IPS-15b (cell line): ENCODE measurements around the gene NDOR1.
"Not testable (repeated sequence)": the region's sequence is repeated elsewhere in the genome, so short reads cannot be mapped to it uniquely, and the experiment has no call there.

ENCODE experiments used
- H3K27me3 ChIP-seq: one replicate; pipeline ENCODE4 v1.6.1; 2013; ENCODE audit warnings: low read length; ENCODE audit not compliant: control insufficient read depth, insufficient read depth
- H3K36me3 ChIP-seq: one replicate; pipeline ENCODE4 v1.6.1; 2013; ENCODE audit warnings: low read length; ENCODE audit not compliant: control insufficient read depth, insufficient read depth
- H3K4me1 ChIP-seq: one replicate; pipeline ENCODE4 v1.6.1; 2013; ENCODE audit warnings: mild to moderate bottlenecking, low read length; ENCODE audit not compliant: control insufficient read depth, insufficient read depth
- H3K4me3 ChIP-seq: one replicate; pipeline ENCODE4 v1.5.1; 2013; ENCODE audit warnings: low read depth, low read length
- H3K9ac ChIP-seq: one replicate; pipeline ENCODE4 v1.6.1; 2013; ENCODE audit warnings: low read depth, mild to moderate bottlenecking, low read length
- H3K9me3 ChIP-seq: one replicate; pipeline ENCODE4 v1.6.1; 2013; ENCODE audit warnings: mild to moderate bottlenecking, low read length; ENCODE audit not compliant: control insufficient read depth, insufficient read depth

The NDOR1 gene

DNA sequence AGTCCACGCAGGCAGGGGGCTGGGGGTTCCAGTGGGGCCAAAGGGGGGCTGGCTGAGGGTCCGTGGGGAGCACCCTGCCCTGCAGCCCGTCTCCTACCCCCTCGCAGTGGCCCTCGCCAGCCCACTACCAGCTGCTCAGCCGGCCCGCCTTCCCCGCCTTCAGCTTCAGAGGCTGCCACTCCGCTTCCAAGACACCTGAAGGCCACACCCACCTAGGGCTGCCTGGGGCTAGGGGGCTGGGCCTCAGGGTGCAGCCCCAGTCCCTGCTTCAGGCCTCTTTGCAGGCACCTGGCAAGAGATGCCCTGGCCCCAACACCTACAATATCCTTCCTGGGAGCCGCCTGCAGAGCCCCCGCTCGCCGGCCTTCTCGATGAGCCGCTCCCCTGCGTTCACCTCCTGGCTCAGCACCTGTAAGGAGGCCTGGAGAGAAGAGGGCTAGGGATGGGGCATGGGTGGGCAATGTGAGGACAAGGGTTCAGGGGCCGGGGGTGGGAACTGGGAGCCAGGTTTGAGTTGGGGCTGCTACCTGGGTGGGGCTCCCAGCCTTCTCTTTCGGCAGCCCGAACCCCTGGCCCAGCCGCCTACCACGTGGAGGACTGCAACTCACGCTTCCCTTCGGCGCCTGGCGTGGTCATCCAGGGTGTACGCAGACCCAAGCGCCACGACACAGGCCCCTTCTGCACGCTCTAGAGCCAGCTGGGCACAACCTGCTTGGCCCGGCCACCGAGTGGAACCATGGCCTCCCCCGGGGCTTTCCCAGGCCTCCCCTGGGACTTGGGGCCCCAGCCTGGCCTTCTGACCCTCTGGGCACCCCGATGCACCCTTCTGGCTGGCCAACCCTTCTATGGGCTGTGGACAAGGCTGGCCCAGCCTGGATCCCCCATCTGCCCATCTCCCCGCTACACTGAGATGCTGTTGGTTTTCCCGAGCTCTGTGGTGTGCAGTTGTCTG, 47.3 kb downstream of the NDOR1 start:
- no peak overlapping the region for H3K4me3 ChIP-seq
- peaks cover 8% of the 10 kb centered on the region for H3K36me3 ChIP-seq
- H3K27me3 ChIP-seq, result no peaks in the 10 kb centered on the region
- no peaks in the 10 kb centered on the region for H3K9me3 ChIP-seq
- peaks cover 4% of the 10 kb centered on the region for H3K4me1 ChIP-seq
- H3K9ac ChIP-seq, result no peak overlapping the region

DNA sequence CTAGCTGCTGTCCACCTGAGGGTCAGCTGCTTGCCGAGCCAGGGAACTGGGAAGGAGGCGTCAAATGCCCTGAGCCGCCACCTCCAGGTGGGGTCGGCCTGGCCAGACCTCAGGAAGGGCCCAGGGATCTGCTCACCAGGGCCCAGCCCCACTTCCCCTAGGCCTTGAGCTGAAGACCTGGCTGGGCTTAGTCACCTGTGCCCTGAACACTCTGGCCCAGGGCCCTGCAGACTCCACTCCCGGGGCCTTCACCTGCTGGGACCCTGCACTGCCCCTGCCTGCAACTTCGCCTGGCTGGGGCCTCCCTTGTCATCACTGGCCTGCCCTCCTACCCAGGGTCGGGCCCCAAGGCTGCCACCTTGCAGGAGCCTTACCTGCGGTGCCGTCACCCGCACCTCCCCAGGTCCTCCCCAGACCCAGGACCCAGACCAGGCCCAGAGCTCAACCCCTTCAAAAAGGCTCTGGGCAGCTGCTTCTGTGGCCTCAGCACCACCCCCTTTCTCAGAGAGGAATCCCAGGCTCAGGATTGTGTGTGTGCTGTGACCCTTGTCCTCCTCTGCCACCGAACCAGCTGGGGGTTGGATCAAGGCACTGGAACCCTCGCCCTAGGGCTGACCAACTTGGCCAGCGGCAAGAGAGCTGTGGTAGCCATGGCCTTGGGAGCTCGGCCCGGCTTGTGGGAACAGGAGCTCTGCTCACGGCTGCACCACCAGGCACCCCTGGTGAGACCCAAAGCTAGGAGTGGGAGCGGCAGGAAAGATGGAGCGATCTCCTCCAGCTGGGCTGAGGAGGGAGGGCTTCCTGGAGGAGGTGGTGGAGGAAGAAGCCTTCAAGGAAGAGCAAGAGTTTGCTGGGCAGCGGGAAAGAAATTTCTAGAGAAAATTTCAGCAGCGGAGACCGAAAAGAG, 48.5 kb downstream of the NDOR1 start:
- H3K4me1 ChIP-seq, result peaks cover 4% of the 10 kb centered on the region
- H3K36me3 ChIP-seq, result peaks cover 11% of the 10 kb centered on the region
- no peaks in the 10 kb centered on the region for H3K9me3 ChIP-seq
- no peaks in the 10 kb centered on the region for H3K27me3 ChIP-seq
- H3K9ac ChIP-seq, result peak overlapping the region; percentile 81
- peak overlapping the region; percentile 86 for H3K4me3 ChIP-seq

- H3K9ac ChIP-seq, result peak within 1 kb of the TSS; percentile 81
- H3K9me3 ChIP-seq, result no peaks in the 10 kb centered on the region
- no peaks in the 10 kb centered on the region for H3K27me3 ChIP-seq
- peaks cover 15% of the 10 kb centered on the region for H3K36me3 ChIP-seq
- H3K4me3 ChIP-seq, result peak within 1 kb of the TSS; percentile 86
- peaks cover 4% of the 10 kb centered on the region for H3K4me1 ChIP-seq
Observed at GRCh38 chr9:137254624-137255447, 49.3 kb downstream of the NDOR1 start, which contains the start of gene NELFB. TSS of gene NELFB (plus strand) at chr9:137255327.

DNA sequence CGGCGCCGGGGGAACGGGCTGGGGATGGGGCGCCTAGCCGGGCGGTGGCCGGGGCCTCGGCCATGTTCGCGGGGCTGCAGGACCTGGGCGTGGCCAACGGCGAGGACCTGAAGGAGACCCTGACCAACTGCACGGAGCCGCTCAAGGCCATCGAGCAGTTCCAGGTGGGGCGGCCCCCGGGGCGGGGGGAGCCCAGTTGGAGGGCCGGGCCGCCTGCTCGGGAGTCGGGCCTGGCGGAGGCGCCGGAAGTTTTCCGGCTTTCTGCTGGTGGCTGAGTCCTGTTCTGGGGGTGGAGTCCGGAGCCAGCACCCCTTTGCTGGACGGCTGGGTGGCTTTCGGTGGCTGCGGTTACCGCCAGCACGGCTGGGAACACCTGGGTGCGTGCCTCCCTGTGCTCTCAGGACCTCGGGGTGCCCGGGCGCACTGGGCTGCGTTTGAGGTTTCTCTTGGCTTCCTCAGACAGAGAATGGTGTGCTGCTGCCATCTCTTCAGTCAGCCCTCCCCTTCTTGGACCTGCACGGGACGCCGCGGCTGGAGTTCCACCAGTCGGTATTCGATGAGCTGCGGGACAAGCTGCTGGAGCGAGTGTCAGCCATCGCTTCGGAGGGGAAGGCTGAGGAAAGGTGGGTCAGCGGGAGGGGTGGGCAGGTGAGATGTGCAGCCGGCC, 50.1 kb downstream of the NDOR1 start:
- H3K9ac ChIP-seq, result peak overlapping the region; percentile 79
- peaks cover 4% of the 10 kb centered on the region for H3K4me1 ChIP-seq
- H3K9me3 ChIP-seq, result no peaks in the 10 kb centered on the region
- no peaks in the 10 kb centered on the region for H3K27me3 ChIP-seq
- peak overlapping the region; percentile 80 for H3K4me3 ChIP-seq
- H3K36me3 ChIP-seq, result peaks cover 15% of the 10 kb centered on the region

- peaks cover 15% of the 10 kb centered on the region for H3K36me3 ChIP-seq
- no peaks in the 10 kb centered on the region for H3K9me3 ChIP-seq
- peaks cover 4% of the 10 kb centered on the region for H3K4me1 ChIP-seq
- no peak overlapping the region for H3K9ac ChIP-seq
- no peaks in the 10 kb centered on the region for H3K27me3 ChIP-seq
- peak overlapping the region; percentile 80 for H3K4me3 ChIP-seq
Observed at GRCh38 chr9:137256362-137256761, 50.9 kb downstream of the NDOR1 start.

DNA sequence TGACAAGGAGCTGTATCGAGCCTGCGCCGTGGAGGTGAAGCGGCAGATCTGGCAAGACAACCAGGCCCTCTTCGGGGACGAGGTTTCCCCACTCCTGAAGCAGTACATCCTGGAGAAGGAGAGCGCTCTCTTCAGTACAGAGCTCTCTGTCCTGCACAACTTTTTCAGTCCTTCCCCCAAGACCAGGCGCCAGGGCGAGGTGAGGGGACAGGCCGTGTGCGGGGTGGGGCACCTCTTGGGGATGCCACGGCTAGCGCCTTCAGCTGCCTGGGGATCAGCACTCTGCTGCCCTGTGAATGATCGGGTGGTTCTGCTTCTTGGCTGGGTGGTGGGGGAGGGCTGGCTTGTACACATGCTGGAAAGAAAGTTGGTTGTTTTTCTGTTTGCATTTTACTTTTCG, 51.4 kb downstream of the NDOR1 start:
- no peak overlapping the region for H3K9ac ChIP-seq
- peaks cover 4% of the 10 kb centered on the region for H3K4me1 ChIP-seq
- H3K9me3 ChIP-seq, result no peaks in the 10 kb centered on the region
- no peaks in the 10 kb centered on the region for H3K27me3 ChIP-seq
- H3K4me3 ChIP-seq, result no peak overlapping the region
- peaks cover 15% of the 10 kb centered on the region for H3K36me3 ChIP-seq

DNA sequence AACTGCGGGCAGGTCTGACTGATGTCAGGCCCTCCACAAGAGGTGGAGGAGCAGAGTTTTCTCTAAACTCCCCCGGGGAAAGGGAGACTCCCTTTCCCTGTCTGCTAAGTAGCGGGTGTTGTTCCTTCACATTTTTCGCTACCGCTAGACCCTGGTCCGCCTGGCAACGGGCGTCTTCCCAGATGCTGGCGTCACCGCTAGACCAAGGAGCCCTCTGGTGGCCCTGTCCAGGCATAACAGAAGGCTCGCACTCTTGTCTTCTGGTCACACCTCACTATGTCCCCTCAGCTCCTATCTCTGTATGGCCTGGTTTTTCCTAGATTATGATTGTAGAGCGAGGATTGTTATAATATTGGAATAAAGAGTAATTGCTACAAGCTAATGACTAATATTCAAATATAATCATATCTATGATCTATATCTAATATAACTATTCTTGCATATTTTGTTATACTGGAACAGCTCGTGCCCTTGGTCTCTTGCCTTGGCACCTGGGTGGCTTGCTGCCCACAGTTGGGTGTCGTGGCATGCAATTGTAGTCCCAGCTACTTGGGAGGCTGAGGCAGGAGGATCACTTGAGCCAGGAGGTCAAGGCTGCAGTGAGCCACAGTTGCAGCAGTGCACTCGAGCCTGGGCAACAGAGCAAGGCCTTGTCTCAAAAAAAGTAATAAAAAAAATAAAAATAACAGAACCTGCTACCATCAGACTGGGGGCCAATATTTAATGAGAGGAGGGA, 56.8 kb downstream of the NDOR1 start:
- H3K9me3 ChIP-seq, H3K9ac ChIP-seq, H3K4me1 ChIP-seq, H3K4me3 ChIP-seq, H3K27me3 ChIP-seq: not testable (repeated sequence)
- peaks cover 47% of the 10 kb centered on the region for H3K36me3 ChIP-seq

GRCh38 chr9:137262909-137263285, 57.4 kb downstream of the NDOR1 start:
- no peaks in the 10 kb centered on the region for H3K9me3 ChIP-seq
- no peak overlapping the region for H3K4me3 ChIP-seq
- peaks cover 47% of the 10 kb centered on the region for H3K36me3 ChIP-seq
- H3K4me1 ChIP-seq, result no peaks in the 10 kb centered on the region
- no peaks in the 10 kb centered on the region for H3K27me3 ChIP-seq
- no peak overlapping the region for H3K9ac ChIP-seq

- H3K4me1 ChIP-seq, result no peaks in the 10 kb centered on the region
- H3K9me3 ChIP-seq, result no peaks in the 10 kb centered on the region
- H3K36me3 ChIP-seq, result peaks cover 49% of the 10 kb centered on the region
- no peaks in the 10 kb centered on the region for H3K27me3 ChIP-seq
- H3K9ac ChIP-seq, result no peak overlapping the region
- H3K4me3 ChIP-seq, result no peak overlapping the region
Observed at GRCh38 chr9:137263506-137263905, 58.0 kb downstream of the NDOR1 start.

GRCh38 chr9:137264067-137264466, 58.6 kb downstream of the NDOR1 start:
- H3K9ac ChIP-seq, result no peak overlapping the region
- no peak overlapping the region for H3K4me3 ChIP-seq
- H3K27me3 ChIP-seq, result no peaks in the 10 kb centered on the region
- no peaks in the 10 kb centered on the region for H3K4me1 ChIP-seq
- no peaks in the 10 kb centered on the region for H3K9me3 ChIP-seq
- peaks cover 50% of the 10 kb centered on the region for H3K36me3 ChIP-seq
